ENCODE measurements around the gene RPN2. TPM values are rescaled to one million over a fixed set of nuclear protein-coding genes. Genes with fewer than 3 reads are reported as not detected.

RPN2 gene
- total and polyA plus RNA-seq, 2 donors (not counting 3 experiments of a cell fraction or from before 2014, with no cell fraction given), result 283 to 530 TPM

DNA sequence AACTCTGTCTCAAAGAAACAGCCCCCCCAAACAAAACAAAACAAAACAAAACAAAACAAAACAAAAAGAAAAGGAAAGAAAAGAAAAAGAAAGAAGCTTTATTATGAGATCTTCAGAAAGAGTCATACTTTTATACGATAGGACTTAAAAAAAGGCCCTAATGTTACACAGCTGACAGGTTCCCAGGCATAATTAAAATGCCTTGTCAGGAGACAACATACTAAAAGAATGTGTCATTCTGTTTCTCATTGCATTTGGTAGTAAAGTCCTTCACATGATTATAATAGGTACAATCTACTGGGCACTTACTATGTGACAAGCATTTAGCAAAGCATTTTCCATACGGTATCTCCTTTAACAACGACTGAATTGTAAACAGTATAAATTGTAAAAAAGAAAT, 36.4 kb upstream of the RPN2 start:
- no peak for FAIRE-seq
- no peaks in the 10 kb centered on the region for H3K4me1 ChIP-seq (ENCODE audit: control insufficient read depth, extremely low read depth, insufficient read depth, low read length)
- H4K20me1 ChIP-seq (replicated peaks; ENCODE audit: control insufficient read depth, extremely low read depth, insufficient read depth, low read length), result no peaks in the 10 kb centered on the region
- H3K4me3 ChIP-seq (replicated peaks in 1 of 3; ENCODE audit: insufficient read depth in 1 of 3, low read depth in 1 of 3, low read length in 3 of 3), result no peak overlapping the region
- DNase-seq (ENCODE audit: low read depth, low spot score), result no peak
- H3K4me2 ChIP-seq (ENCODE audit: insufficient read depth, low read length), result no peak overlapping the region
- no peak overlapping the region for H3K27ac ChIP-seq (ENCODE audit: insufficient read depth, low read depth, low read length)
- no peaks in the 10 kb centered on the region for H3K27me3 ChIP-seq (ENCODE audit: control insufficient read depth in 2 of 2, insufficient read depth in 2 of 2, low read length in 2 of 2)
- no peak overlapping the region for H2AFZ ChIP-seq (ENCODE audit: low read depth, low read length)
- dilution Hi-C loops (cut with MboI; ENCODE audit: extremely low pct_ligation_motif_present, low sequenced_read_pairs) (no loop called here), intact Hi-C loops (cut with micrococcal nuclease) (no loop called here)
- TF ChIP-seq POLR2A (IDR thresholded peaks at IDR 0.05; ENCODE audit: low read depth, low read length) (no peak), GATA2 (IDR thresholded peaks at IDR 0.05; ENCODE audit: insufficient read depth, insufficient read length, low read depth, low read length) (no peak), EZH2 (IDR thresholded peaks at IDR 0.05; ENCODE audit: borderline replicate concordance, low read depth, low read length, severe bottlenecking) (no peak), JUN (IDR thresholded peaks at IDR 0.05; ENCODE audit: borderline replicate concordance, insufficient read depth, insufficient read length, low read depth) (no peak), MYC (IDR thresholded peaks at IDR 0.05; ENCODE audit: low read depth, low read length) (no peak), FOS (IDR thresholded peaks at IDR 0.05; ENCODE audit: borderline replicate concordance, insufficient read depth, low read length) (no peak), POLR2AphosphoS5 (IDR thresholded peaks at IDR 0.05; ENCODE audit: insufficient read depth, low read depth, low read length) (no peak)
- TF ChIP-seq, protein P1, sequence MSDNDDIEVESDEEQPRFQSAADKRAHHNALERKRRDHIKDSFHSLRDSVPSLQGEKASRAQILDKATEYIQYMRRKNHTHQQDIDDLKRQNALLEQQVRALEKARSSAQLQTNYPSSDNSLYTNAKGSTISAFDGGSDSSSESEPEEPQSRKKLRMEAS (IDR thresholded peaks at IDR 0.05; ENCODE audit: insufficient read depth, insufficient read length), result no peak
- TF ChIP-seq, protein P2, sequence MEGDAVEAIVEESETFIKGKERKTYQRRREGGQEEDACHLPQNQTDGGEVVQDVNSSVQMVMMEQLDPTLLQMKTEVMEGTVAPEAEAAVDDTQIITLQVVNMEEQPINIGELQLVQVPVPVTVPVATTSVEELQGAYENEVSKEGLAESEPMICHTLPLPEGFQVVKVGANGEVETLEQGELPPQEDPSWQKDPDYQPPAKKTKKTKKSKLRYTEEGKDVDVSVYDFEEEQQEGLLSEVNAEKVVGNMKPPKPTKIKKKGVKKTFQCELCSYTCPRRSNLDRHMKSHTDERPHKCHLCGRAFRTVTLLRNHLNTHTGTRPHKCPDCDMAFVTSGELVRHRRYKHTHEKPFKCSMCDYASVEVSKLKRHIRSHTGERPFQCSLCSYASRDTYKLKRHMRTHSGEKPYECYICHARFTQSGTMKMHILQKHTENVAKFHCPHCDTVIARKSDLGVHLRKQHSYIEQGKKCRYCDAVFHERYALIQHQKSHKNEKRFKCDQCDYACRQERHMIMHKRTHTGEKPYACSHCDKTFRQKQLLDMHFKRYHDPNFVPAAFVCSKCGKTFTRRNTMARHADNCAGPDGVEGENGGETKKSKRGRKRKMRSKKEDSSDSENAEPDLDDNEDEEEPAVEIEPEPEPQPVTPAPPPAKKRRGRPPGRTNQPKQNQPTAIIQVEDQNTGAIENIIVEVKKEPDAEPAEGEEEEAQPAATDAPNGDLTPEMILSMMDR (IDR thresholded peaks at IDR 0.05; ENCODE audit: extremely low read depth in 1 of 2, insufficient read depth in 1 of 2, low read depth in 1 of 2, low read length in 2 of 2), result no peak
- H3K9me1 ChIP-seq (replicated peaks; ENCODE audit: control insufficient read depth, extremely low read depth, insufficient read depth, low read length), result no peaks in the 10 kb centered on the region
- no peaks in the 10 kb centered on the region for H3K79me2 ChIP-seq (ENCODE audit: control insufficient read depth, insufficient read depth, low read length)
- no peaks in the 10 kb centered on the region for H3K9me3 ChIP-seq (replicated peaks; ENCODE audit: control insufficient read depth, insufficient read depth, low read length)
- POLR2A ChIA-PET, result no interaction called here
- H3K9ac ChIP-seq (replicated peaks; ENCODE audit: extremely low read depth, insufficient read depth, low read length), result no peak overlapping the region
- CTCF ChIA-PET, result no interaction called here
- H3K36me3 ChIP-seq (ENCODE audit: control insufficient read depth in 2 of 2, extremely low read depth in 1 of 2, insufficient read depth in 2 of 2, low read length in 2 of 2), result no peaks in the 10 kb centered on the region
- BruUV-seq (replicated peaks), result no TSS peak
